HG03442 (cell line): ENCODE data around the gene PSMB4.
"Not testable (repeated sequence)": the region's sequence is repeated elsewhere in the genome, so short reads cannot be mapped to it uniquely, and the experiment has no call there.

ENCODE experiments used
- ATAC-seq: cut with Tn5 transposase; IDR thresholded peaks from one replicate; pipeline ENCODE4 v1.9.1; 2021; ENCODE audit warnings: mild to moderate bottlenecking, moderate library complexity; ENCODE audit not compliant: unreplicated experiment

The PSMB4 gene

GRCh38 chr1:151386002-151386401, 13.4 kb upstream of the PSMB4 start:
- ATAC-seq, result no peak

DNA sequence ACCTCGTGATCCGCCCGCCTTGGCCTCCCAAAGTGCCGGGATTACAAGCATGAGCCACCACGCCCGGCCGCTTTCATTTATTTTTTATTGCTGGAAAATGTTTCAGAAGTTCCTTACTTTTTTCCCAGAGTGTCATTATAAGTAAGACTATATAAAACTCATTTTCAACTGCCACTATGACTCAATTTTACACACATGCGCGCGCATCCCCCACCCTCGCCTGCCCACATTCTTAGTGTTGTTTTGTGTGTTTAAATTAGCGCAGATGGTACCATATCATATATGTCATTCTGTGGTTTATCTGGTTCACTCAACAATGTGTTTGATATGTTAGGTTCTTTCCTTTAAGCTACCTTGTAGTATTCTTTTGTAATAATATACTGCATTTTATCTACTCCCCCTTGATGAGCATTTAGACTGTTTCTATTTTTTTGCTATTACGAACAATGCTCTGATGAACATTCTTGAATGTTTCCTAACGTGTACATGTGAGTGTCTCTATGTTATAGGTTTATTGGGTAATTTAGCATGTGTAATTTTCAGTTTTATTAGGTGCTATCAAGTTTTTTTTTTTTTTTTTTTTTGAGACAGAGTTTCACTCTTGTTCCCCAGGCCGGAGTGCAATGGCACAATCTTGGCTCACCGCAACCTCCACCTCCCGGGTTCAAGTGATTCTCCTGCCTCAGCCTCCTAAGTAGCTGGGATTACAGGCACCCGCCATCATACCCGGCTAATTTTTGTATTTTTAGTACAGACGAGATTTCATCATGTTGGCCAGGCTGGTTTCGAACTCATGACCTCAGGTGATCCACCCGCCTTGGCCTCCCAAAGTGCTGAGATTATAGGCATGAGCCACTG, 8.9 kb upstream of the PSMB4 start:
- not testable (repeated sequence) for ATAC-seq

DNA sequence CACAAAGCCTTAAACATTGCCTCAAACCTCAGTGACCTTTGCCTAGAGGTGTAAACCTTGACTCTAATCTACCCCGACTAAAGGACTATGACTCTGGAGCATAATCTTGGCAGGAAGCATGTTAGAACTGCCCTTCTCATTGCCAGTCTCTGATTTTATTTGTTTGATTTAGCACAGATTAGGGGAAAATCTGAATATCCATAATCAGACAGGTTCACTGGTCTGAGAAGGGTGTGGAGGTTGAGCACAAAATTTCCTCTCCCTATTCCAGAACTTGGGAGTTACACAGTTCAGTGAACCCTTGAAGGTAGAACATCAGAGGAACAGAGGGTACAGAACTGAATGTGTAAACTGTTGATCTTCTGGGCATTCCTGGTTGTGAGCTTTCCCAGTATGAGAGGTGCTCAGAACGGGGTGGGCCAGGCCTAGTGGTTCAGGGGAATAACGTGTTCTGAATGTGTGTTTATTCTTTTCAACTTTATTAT, 8.3 kb upstream of the PSMB4 start:
- no peak for ATAC-seq

GRCh38 chr1:151393583-151393982, 5.8 kb upstream of the PSMB4 start:
- ATAC-seq, result no peak

DNA sequence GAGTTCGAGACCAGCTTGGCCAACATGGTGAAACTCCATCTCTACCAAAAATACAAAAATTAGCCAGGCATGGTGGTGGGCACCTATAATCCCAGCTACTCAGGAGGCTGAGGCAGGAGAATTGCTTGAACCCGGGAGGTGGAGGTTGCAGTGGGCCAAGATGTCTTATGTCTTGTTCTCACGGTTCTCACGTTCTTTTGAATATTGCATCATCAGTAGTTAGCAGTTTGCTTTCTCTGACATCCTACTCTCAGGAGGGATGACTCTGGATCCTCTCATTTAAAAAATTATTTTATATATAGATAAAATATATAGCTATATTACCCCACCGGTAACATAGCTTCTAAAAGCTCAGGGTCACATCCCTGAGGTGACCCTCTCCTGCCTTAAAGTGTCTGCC, 3.1 kb upstream of the PSMB4 start:
- not testable (repeated sequence) for ATAC-seq

- no peak for ATAC-seq
These were observed 1.9 kb downstream of the PSMB4 start for GRCh38 chr1:151401125-151401788.

GRCh38 chr1:151401860-151402259, 2.5 kb downstream of the PSMB4 start:
- no peak for ATAC-seq

GRCh38 chr1:151402764-151403163, 3.4 kb downstream of the PSMB4 start:
- no peak for ATAC-seq

- ATAC-seq, result no peak
These were observed 4.2 kb downstream of the PSMB4 start for GRCh38 chr1:151403612-151404011.

DNA sequence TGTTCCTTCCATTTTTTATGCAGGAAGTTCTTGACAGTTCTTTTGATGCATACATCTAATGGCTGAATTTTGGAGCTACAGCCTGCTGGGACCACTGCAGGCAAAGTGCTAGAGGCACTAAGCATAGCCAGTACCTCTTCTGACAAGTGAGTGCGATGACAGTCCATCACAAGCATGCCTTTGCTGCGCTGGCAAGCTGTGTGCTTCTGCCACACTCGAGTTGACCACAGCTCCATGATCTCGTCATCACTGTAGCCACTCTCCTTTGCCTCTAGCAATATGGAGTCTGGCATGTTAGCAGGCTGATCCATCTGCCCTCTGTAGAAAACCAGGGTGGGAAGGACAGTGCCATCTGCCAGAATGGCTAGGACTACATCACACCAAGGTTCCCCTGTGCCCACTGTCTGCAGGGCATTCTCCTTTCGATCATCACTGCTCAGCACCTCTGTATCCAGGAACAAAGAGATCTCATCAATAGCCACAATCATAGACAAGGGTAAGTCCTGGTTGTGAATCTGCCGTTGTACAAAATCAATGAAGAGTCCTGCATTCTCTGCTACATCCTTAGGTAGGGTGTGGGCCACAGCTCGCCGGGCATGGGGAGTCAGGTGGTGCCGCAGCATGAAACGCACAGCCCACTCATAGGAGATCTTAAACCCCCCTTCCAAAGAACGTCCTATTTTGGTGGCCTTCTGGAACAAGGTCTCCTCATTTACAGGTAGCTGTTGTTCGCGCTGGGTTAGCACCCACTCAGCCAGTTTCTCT, 6.0 kb downstream of the PSMB4 start:
- ATAC-seq, result no peak

- no peak for ATAC-seq
These were observed 6.8 kb downstream of the PSMB4 start for GRCh38 chr1:151406176-151406575.

- no peak for ATAC-seq
These were observed 7.9 kb downstream of the PSMB4 start for GRCh38 chr1:151407304-151407703.

- ATAC-seq, result no peak
These were observed 9.5 kb downstream of the PSMB4 start for GRCh38 chr1:151408891-151409290.

DNA sequence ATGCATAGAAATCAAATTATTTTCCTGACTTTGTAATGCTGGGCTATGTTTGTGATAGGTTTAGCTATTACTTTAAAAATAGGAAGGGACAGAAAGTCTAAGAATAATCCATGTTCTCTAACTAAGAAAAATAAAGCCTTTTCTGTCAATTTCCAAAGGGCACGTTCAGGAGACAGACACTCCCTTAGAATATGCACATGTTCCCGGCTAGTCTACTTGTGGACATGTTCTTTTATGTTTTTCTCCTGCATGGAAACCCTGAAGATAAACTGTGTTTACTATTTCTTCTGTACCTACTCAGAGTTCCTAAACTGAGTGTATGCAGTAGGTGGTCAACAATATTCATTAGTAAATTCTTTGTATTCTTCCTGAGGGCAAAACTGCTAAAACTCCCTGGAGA, 12.5 kb downstream of the PSMB4 start:
- no peak for ATAC-seq

DNA sequence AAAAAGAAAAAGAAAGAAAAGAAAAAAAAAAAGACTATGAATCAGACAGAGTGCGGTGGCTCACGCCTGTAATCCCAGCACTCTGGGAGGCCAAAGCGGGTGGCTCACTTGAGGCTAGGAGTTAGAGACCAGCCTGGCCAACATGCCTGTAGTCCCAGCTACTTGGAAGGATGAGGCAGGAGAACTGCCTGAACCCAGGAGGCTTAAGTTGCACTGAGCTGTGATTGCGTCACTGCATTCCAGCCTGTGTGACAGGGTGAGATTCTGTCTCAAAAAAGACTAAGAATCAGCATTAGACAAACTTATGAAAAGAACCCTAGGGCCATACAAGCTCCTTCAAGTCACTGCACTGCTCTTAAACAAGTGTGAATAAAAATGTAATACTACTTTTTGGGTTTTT, 16.9 kb downstream of the PSMB4 start:
- no peak for ATAC-seq

DNA sequence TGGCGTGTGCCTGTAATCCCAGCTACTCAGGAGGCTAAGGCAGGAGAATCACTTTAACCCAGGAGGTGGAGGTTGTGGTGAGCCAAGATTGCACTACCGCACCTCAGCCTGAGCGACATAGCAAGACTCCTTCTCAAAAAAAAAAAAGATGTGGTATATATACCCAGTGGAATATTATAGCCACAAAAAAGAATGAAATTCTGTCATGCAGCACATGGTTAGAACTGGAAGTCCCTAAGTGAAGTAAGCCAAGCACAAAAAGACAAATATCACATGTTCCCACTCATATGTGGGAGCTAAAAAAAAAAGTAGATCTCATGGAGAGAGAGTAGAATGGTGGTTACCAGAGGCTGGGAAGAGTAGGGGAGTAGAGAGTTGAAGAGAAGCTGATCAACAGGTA, 18.7 kb downstream of the PSMB4 start:
- no peak for ATAC-seq

DNA sequence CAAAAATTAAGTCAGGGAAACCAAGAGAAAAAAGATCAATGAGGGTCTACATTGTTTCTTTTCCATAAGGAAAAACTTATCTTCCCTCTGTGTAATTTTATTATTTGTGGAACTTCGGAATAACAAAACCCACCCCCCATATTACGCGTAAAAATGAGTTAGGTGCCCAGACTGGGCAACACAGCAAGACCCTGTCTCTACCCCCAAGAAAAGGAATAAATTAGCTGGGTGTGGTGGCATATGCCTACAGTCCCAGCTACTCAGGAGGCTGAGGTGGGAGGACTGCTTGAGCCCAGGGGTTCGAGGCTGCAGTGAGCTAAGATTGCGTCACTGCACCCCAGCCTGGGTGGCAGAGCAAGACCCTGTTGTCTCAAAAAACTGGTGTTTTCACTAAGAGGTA, 20.4 kb downstream of the PSMB4 start:
- ATAC-seq, result no peak

DNA sequence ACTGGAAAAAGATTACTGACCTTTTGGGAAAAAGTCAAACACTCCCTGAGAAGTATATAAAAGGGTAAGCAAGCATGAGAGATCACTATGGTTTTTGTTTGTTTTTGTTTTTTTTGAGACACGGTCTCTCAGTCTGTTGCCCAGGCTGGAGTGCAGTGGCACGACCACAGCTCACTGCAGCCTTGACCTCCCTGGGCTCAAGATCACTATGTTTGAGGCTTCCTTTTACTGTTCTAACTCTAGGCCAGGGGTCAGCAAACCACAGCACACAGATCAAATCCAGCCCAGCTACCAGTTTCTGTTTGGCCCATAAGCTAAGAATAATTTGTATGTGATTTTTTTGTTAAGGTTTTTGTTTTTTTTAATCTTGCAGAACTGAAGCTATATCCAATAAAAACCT, 25.7 kb downstream of the PSMB4 start:
- no peak for ATAC-seq

DNA sequence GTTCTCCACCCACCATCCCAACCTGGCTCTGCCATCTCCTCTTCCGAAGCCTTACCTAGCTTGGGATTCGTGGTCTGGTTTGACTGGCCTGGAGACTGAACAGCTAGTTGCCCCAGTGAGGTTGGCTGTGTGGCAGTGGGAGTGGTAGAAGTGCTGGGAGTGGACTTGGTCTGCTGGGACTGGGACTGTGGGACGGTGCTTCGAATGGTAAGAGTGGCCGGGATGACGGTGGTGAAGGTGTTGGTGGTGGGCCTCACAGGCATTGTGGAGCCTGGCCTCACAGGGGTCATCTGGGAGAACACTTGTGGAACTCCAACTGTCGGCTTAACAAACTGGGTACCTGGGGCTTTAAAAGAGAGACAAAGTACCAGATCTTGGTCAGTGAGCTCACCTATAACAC, 28.7 kb downstream of the PSMB4 start:
- ATAC-seq, result no peak

DNA sequence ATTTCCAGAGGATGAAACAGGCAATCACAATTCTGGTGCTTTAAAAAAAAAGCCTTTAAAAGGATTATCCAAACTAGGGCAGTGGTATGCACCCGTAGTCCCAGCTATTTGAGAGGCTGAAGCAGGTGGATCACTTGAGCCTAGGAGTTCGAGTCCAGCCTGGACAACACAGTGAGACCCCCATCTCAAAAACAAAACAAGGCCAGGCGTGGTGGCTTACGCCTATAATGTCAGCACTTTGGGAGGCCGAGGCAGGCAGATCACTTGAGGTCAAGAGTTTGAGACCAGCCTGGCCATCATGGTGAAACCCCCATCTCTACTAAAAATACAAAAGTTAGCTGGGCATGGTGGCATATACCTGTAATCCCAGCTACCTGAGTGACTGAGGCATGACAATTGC, 34.5 kb downstream of the PSMB4 start:
- ATAC-seq, result not testable (repeated sequence)

DNA sequence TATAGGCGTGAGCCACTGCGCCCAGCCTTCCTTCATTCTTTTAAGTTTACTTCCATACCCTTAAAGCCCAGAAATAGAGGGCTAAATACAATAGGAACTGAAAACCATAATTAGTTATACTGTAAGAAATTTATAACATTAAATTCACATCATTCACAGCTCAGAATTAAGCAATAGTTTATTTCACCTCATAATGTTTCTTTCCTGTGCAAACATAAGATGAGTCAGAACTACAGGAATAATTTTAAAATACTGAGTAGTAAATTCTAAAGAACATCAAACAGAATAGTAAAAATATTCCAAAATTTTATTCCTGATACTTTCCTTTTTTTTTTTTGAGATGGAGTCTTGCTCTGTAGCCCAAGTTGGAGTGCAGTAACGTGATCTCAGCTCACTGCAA, 35.8 kb downstream of the PSMB4 start:
- no peak for ATAC-seq

GRCh38 chr1:151436985-151437384, 37.6 kb downstream of the PSMB4 start:
- no peak for ATAC-seq
